Progenitor cell of endocrine pancreas (in vitro differentiated cells): ENCODE results near the gene ELOVL1. TPM values are rescaled to one million over a fixed set of nuclear protein-coding genes. Genes with fewer than 3 reads are reported as not detected.

Experiments
- DNase-seq: peaks from one replicate; pipeline ENCODE4 v3.0.0; 2021; ENCODE audit warnings: low spot score; ENCODE audit not compliant: unreplicated experiment
- H3K27ac Mint-ChIP-seq: 2 replicates; pipeline ENCODE4 v1.8.0; 2021; ENCODE audit warnings: mild to moderate bottlenecking, moderate library complexity, mixed read lengths
- H3K27me3 Mint-ChIP-seq: 2 replicates; pipeline ENCODE4 v1.8.0; 2021; ENCODE audit warnings: mixed read lengths
- H3K36me3 Mint-ChIP-seq: 2 replicates; pipeline ENCODE4 v1.8.0; 2022; ENCODE audit warnings: mixed read lengths; ENCODE audit not compliant: insufficient read depth
- H3K4me1 Mint-ChIP-seq: 2 replicates; pipeline ENCODE4 v1.8.0; 2021; ENCODE audit warnings: low read depth, mixed read lengths
- H3K4me3 Mint-ChIP-seq: 2 replicates; pipeline ENCODE4 v1.8.0; 2021; ENCODE audit warnings: low read depth, mild to moderate bottlenecking, moderate library complexity, mixed read lengths
- H3K9me3 Mint-ChIP-seq: 2 replicates; pipeline ENCODE4 v1.8.0; 2021; ENCODE audit warnings: low read depth, mixed read lengths
- total RNA-seq: library from RNA; stranded (reverse); gene quantifications from 2 replicates; pipeline ENCODE4 v1.2.1, GENCODE V29; 2021
- TF ChIP-seq, protein P1 (sequence below): fragments of 200-600 bp; sonication (generic); IDR thresholded peaks from one replicate; pipeline ENCODE4 v1.5.0; 2021; ENCODE audit warnings: antibody characterized with exemption, mild to moderate bottlenecking; ENCODE audit not compliant: unreplicated experiment

The ELOVL1 gene
- total RNA-seq, 1 donor from 2014 or later = 46.0 TPM

DNA sequence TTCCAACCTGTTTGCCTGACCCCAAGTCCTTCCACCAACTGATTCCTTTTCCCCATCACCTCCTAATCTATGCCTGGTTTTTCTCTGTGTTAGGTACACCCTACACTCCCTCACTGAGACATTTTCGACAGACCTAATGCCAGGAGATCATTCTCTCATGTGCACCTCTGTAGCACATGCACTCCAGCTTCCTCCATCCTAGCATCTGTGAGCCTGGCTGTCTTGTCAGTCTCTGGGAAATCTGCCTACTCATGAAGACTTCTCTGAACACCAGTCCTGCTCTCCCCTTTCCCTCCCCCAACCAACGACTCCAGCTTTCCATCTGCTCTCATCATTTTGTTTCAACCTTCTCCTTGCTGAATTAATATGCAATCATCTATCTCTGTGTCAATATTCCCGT lies 20.8 kb upstream of the ELOVL1 start:
- TF ChIP-seq, protein P1, sequence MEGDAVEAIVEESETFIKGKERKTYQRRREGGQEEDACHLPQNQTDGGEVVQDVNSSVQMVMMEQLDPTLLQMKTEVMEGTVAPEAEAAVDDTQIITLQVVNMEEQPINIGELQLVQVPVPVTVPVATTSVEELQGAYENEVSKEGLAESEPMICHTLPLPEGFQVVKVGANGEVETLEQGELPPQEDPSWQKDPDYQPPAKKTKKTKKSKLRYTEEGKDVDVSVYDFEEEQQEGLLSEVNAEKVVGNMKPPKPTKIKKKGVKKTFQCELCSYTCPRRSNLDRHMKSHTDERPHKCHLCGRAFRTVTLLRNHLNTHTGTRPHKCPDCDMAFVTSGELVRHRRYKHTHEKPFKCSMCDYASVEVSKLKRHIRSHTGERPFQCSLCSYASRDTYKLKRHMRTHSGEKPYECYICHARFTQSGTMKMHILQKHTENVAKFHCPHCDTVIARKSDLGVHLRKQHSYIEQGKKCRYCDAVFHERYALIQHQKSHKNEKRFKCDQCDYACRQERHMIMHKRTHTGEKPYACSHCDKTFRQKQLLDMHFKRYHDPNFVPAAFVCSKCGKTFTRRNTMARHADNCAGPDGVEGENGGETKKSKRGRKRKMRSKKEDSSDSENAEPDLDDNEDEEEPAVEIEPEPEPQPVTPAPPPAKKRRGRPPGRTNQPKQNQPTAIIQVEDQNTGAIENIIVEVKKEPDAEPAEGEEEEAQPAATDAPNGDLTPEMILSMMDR = no peak
- Mint-ChIP-seq H3K9me3 (no peaks in the 10 kb centered on the region), H3K27ac (peak overlapping the region; percentile 99), H3K4me3 (peak overlapping the region; percentile 99), H3K36me3 (peaks cover 7% of the 10 kb centered on the region), H3K27me3 (no peaks in the 10 kb centered on the region), H3K4me1 (peaks cover 19% of the 10 kb centered on the region)
- DNase-seq = no peak

DNA sequence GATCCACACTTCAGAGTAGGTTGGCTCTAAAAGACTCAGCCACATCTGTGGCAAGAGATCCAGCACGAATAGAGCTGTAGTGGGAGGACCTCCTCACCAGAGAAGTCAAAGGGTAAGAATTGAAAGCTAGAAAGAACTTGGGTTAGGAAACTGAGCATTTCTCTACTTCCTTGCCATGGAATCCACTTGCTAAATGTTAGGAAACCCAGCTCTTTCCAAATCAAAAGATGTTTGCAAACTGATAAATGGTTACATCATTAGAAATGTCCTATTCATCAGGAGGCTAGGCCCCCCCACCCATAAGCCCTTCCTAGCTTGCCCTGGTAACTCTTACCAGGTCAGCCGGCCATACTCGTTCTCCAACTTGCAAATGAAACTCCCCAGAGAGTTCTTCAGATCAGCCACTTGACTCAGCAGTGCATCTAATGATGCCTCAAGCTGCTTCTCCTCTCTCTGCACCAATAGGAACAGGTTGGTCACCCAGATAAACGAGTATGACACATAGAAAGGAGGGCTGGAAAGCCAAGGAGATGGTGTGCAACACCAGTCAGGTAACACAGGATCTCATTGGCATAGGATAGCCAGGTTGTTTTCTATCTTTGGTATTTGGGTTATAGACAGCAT lies 20.3 kb upstream of the ELOVL1 start:
- Mint-ChIP-seq H3K4me1 (peaks cover 19% of the 10 kb centered on the region), H3K27me3 (no peaks in the 10 kb centered on the region), H3K36me3 (peaks cover 7% of the 10 kb centered on the region), H3K4me3 (peak overlapping the region; percentile 99), H3K9me3 (no peaks in the 10 kb centered on the region), H3K27ac (peak overlapping the region; percentile 43)
- DNase-seq = no peak
- TF ChIP-seq, protein P1 = no peak

DNA sequence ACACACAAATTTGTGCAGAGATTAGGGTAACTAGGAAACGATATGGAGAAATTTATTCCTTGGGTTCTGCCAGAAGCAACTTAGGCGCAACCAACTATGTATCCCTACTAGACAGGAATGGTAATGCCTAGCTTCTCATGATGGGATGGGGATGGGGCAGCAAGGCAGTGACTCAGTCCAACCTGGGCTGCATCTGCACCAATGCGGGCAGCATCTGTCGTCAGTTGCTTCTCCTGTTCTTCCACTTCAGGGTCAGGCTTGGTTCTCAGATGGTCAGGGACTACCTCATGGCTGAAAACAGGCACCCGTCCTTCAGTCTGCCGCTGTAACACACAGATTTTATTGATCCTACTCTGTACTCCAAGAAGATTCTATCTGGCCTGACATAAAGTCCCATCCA lies 18.9 kb upstream of the ELOVL1 start:
- no peaks in the 10 kb centered on the region for H3K9me3 Mint-ChIP-seq
- no peaks in the 10 kb centered on the region for H3K27me3 Mint-ChIP-seq
- H3K36me3 Mint-ChIP-seq = peaks cover 7% of the 10 kb centered on the region
- TF ChIP-seq, protein P1 = no peak
- no peak for DNase-seq
- peak overlapping the region; percentile 10 for H3K27ac Mint-ChIP-seq
- peaks cover 19% of the 10 kb centered on the region for H3K4me1 Mint-ChIP-seq
- no peak overlapping the region for H3K4me3 Mint-ChIP-seq

DNA sequence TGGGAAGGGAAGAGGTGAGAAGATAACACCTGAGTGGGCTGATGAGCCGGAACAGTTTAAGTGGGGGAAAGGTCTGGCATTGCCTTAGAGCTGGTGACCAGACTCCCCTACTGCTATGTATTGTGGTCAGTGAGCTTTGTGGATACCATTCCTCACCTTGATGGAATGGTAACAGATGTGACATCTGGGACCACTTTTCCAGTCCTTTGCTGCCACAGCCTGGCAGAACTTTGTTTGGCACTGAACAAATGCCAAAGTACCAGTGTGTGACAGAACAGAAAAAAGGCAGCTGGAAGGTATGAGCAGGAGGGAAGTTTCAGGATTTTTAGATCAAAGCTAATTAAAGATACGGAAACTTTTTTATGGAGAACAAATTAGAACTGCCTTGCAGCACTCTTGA lies 15.6 kb upstream of the ELOVL1 start:
- H3K4me3 Mint-ChIP-seq = no peak overlapping the region
- peaks cover 7% of the 10 kb centered on the region for H3K36me3 Mint-ChIP-seq
- no peaks in the 10 kb centered on the region for H3K9me3 Mint-ChIP-seq
- H3K27me3 Mint-ChIP-seq = no peaks in the 10 kb centered on the region
- no peak overlapping the region for H3K27ac Mint-ChIP-seq
- DNase-seq = no peak
- H3K4me1 Mint-ChIP-seq = peaks cover under 1% of the 10 kb centered on the region
- TF ChIP-seq, protein P1 = peak; percentile 15

DNA sequence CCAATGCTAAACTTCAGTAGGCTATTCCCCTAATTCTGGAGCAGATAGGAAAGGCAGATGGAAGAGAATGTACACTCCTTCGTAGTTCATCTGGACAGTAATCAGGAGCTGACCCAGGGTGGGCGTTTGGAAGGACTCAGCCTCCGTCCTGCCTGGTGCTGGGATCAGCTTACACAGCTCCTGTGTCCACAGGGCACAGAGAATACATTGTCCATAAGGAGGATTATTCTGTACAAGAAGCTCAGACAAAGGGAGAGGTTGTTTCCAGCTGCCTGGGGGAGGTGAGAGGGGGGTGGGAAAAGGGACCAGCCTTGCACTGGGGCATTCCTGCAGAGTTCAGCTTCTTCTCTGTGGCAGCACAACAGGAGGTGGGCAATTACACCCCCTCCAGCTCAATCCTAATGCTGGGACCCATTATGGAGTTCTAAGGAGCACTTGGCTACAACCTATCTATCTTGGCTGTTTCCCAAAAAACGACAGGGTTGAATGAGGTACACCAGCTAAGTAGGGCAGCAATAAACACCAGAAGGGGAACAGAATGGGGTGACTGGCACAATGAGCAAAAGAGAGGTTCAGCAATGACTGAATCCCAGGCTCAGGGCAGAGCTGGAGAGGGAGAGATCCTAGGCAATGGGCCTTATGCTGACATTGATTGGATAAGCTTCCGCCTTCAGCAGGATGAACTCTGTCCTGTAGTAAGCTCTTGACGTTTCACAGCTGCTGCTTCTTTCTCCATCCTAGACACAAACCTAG lies 14.4 kb upstream of the ELOVL1 start:
- DNase-seq = no peak
- no peaks in the 10 kb centered on the region for H3K27me3 Mint-ChIP-seq
- H3K27ac Mint-ChIP-seq = peak overlapping the region; percentile 84
- no peaks in the 10 kb centered on the region for H3K4me1 Mint-ChIP-seq
- H3K9me3 Mint-ChIP-seq = no peaks in the 10 kb centered on the region
- TF ChIP-seq, protein P1 = no peak
- peaks cover 7% of the 10 kb centered on the region for H3K36me3 Mint-ChIP-seq
- no peak overlapping the region for H3K4me3 Mint-ChIP-seq
